Neural progenitor cell (in vitro differentiated cells): ENCODE measurements around the gene CDH23. TPM values are rescaled to one million over a fixed set of nuclear protein-coding genes. Genes with fewer than 3 reads are reported as not detected.

Experiments
- DNase-seq: peaks from one replicate; pipeline ENCODE4 v3.0.0-alpha.2; 2016; ENCODE audit warnings: low spot score
- H2AFZ ChIP-seq: fragments of 200-600 bp; sonication (generic); replicated peaks from 2 replicates; pipeline ENCODE4 v1.6.1; 2016; ENCODE audit warnings: antibody characterized with exemption
- H3F3A ChIP-seq: fragments of 200-600 bp; sonication (generic); 2 replicates; pipeline ENCODE4 v1.6.1; 2016; ENCODE audit warnings: antibody characterized with exemption, low read depth
- H3K27ac ChIP-seq: fragments of 200-600 bp; sonication (generic); 2 replicates; pipeline ENCODE4 v1.5.1; 2016; ENCODE audit warnings: mild to moderate bottlenecking
- H3K27me3 ChIP-seq: fragments of 200-600 bp; sonication (generic); 2 replicates; pipeline ENCODE4 v1.6.1; 2016; ENCODE audit warnings: mild to moderate bottlenecking, moderate library complexity
- H3K36me3 ChIP-seq: fragments of 200-600 bp; sonication (generic); 2 replicates; pipeline ENCODE4 v1.5.1; 2016
- H3K4me1 ChIP-seq: fragments of 200-600 bp; sonication (generic); 2 replicates; pipeline ENCODE4 v1.6.1; 2016; ENCODE audit warnings: mixed run types
- H3K4me2 ChIP-seq: fragments of 200-600 bp; sonication (generic); 2 replicates; pipeline ENCODE4 v1.6.1; 2016
- H3K4me3 ChIP-seq: fragments of 200-600 bp; sonication (generic); 2 replicates; pipeline ENCODE4 v1.5.1; 2016
- H3K79me2 ChIP-seq: fragments of 200-600 bp; sonication (generic); 2 replicates; pipeline ENCODE4 v1.6.1; 2016; ENCODE audit warnings: low read depth
- H3K9ac ChIP-seq: fragments of 200-600 bp; sonication (generic); 2 replicates; pipeline ENCODE4 v1.6.1; 2016
- H3K9me3 ChIP-seq: fragments of 200-600 bp; sonication (generic); 2 replicates; pipeline ENCODE4 v1.5.1; 2016; ENCODE audit warnings: low read depth
- H4K20me1 ChIP-seq: fragments of 200-600 bp; sonication (generic); 2 replicates; pipeline ENCODE4 v1.6.1; 2016; ENCODE audit warnings: low read depth
- H3K27ac Mint-ChIP-seq: 3 replicates; pipeline ENCODE4 v1.8.0; 2021; ENCODE audit warnings: mixed read lengths
- H3K27me3 Mint-ChIP-seq: 2 replicates; pipeline ENCODE4 v1.8.0; 2022; ENCODE audit warnings: low read depth, mild to moderate bottlenecking, inconsistent platforms, moderate library complexity, mixed read lengths; ENCODE audit not compliant: insufficient read depth
- H3K36me3 Mint-ChIP-seq: 3 replicates; pipeline ENCODE4 v1.8.0; 2021; ENCODE audit warnings: mixed read lengths
- H3K4me1 Mint-ChIP-seq: 3 replicates; pipeline ENCODE4 v1.8.0; 2021; ENCODE audit warnings: mixed read lengths
- H3K4me3 Mint-ChIP-seq: 3 replicates; pipeline ENCODE4 v1.8.0; 2021; ENCODE audit warnings: mild to moderate bottlenecking, moderate library complexity, mixed read lengths
- H3K9me3 Mint-ChIP-seq: 3 replicates; pipeline ENCODE4 v1.8.0; 2020; ENCODE audit warnings: mixed read lengths
- EZH2 ChIP-seq: fragments of 200-600 bp; sonication (generic); IDR thresholded peaks from 2 replicates; pipeline ENCODE4 v1.6.1; 2017; ENCODE audit warnings: antibody characterized with exemption, mild to moderate bottlenecking, moderate library complexity
- EZH2phosphoT487 ChIP-seq: fragments of 200-600 bp; sonication (generic); IDR thresholded peaks from 2 replicates; pipeline ENCODE4 v1.6.1; 2017; ENCODE audit warnings: antibody characterized with exemption
- total RNA-seq: library from RNA; depleted of rRNA; stranded (reverse); fragments of >200 nt; gene quantifications from 2 replicates; pipeline ENCODE4 v1.2.3, GENCODE V29; 2015; ENCODE audit warnings: low replicate concordance
- TF ChIP-seq, protein P1 (sequence below): fragments of 200-600 bp; sonication (generic); IDR thresholded peaks from 2 replicates; pipeline ENCODE4 v1.5.1; 2017; ENCODE audit warnings: antibody characterized with exemption, mild to moderate bottlenecking

Gene CDH23
- total RNA-seq, 1 donor from 2014 or later: 5.9 TPM

- DNase-seq: no peak
- TF ChIP-seq, protein P1, sequence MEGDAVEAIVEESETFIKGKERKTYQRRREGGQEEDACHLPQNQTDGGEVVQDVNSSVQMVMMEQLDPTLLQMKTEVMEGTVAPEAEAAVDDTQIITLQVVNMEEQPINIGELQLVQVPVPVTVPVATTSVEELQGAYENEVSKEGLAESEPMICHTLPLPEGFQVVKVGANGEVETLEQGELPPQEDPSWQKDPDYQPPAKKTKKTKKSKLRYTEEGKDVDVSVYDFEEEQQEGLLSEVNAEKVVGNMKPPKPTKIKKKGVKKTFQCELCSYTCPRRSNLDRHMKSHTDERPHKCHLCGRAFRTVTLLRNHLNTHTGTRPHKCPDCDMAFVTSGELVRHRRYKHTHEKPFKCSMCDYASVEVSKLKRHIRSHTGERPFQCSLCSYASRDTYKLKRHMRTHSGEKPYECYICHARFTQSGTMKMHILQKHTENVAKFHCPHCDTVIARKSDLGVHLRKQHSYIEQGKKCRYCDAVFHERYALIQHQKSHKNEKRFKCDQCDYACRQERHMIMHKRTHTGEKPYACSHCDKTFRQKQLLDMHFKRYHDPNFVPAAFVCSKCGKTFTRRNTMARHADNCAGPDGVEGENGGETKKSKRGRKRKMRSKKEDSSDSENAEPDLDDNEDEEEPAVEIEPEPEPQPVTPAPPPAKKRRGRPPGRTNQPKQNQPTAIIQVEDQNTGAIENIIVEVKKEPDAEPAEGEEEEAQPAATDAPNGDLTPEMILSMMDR: no peak
- TF ChIP-seq EZH2 (no peak), EZH2phosphoT487 (no peak)
- Mint-ChIP-seq H3K4me3 (no peak overlapping the region), H3K27ac (peak overlapping the region; percentile 39), H3K4me1 (peaks cover 67% of the 10 kb centered on the region), H3K27me3 (peaks cover 22% of the 10 kb centered on the region), H3K9me3 (no peaks in the 10 kb centered on the region), H3K36me3 (no peaks in the 10 kb centered on the region)
- Histone ChIP-seq H3K9me3 (no peaks in the 10 kb centered on the region), H3K4me2 (no peak overlapping the region), H4K20me1 (no peaks in the 10 kb centered on the region), H3K9ac (no peak overlapping the region), H3K27me3 (no peaks in the 10 kb centered on the region), H3K27ac (no peak overlapping the region), H3K36me3 (no peaks in the 10 kb centered on the region), H3F3A (peaks cover 63% of the 10 kb centered on the region), H3K4me1 (peaks cover 71% of the 10 kb centered on the region), H3K4me3 (no peak overlapping the region), H3K79me2 (no peaks in the 10 kb centered on the region), H2AFZ (no peak overlapping the region)
Measured at GRCh38 chr10:71636588-71636987, 239.9 kb downstream of the CDH23 start.

GRCh38 chr10:71637305-71637704, 240.6 kb downstream of the CDH23 start:
- no peak for DNase-seq
- Histone ChIP-seq H3K4me3 (no peak overlapping the region), H4K20me1 (no peaks in the 10 kb centered on the region), H3F3A (peaks cover 56% of the 10 kb centered on the region), H3K4me2 (no peak overlapping the region), H3K9ac (no peak overlapping the region), H2AFZ (no peak overlapping the region), H3K9me3 (no peaks in the 10 kb centered on the region), H3K4me1 (peaks cover 64% of the 10 kb centered on the region), H3K27ac (no peak overlapping the region), H3K79me2 (no peaks in the 10 kb centered on the region), H3K36me3 (no peaks in the 10 kb centered on the region), H3K27me3 (no peaks in the 10 kb centered on the region)
- no peak for TF ChIP-seq EZH2
- Mint-ChIP-seq H3K4me3 (peak overlapping the region; percentile 24), H3K9me3 (no peaks in the 10 kb centered on the region), H3K27me3 (peaks cover 22% of the 10 kb centered on the region), H3K36me3 (no peaks in the 10 kb centered on the region), H3K27ac (no peak overlapping the region), H3K4me1 (peaks cover 60% of the 10 kb centered on the region)

- Mint-ChIP-seq H3K4me3 (peak overlapping the region; percentile 33), H3K27me3 (peaks cover 20% of the 10 kb centered on the region), H3K27ac (peak overlapping the region; percentile 64), H3K9me3 (no peaks in the 10 kb centered on the region), H3K4me1 (peaks cover 54% of the 10 kb centered on the region), H3K36me3 (no peaks in the 10 kb centered on the region)
- H3K9me3 ChIP-seq: no peaks in the 10 kb centered on the region
- H3K4me1 ChIP-seq: peaks cover 55% of the 10 kb centered on the region
- H3K4me2 ChIP-seq: peak overlapping the region; percentile 63
- no peak overlapping the region for H3K4me3 ChIP-seq
- H3K27me3 ChIP-seq: no peaks in the 10 kb centered on the region
- no peaks in the 10 kb centered on the region for H3K79me2 ChIP-seq
- H3K27ac ChIP-seq: no peak overlapping the region
- peaks cover 48% of the 10 kb centered on the region for H3F3A ChIP-seq
- peak; percentile 55 for DNase-seq
- H2AFZ ChIP-seq: no peak overlapping the region
- H4K20me1 ChIP-seq: no peaks in the 10 kb centered on the region
- no peak overlapping the region for H3K9ac ChIP-seq
- no peaks in the 10 kb centered on the region for H3K36me3 ChIP-seq
- TF ChIP-seq EZH2: no peak
- TF ChIP-seq EZH2phosphoT487: no peak
- TF ChIP-seq, protein P1: no peak
Measured at GRCh38 chr10:71638064-71638821, 241.5 kb downstream of the CDH23 start.
